HEK293 (cell line): ENCODE data around the gene RPS19.

ENCODE experiments used
- ELK4 ChIP-seq: IDR thresholded peaks from 2 replicates; pipeline ENCODE4 v1.6.1; 2011; ENCODE audit warnings: mild to moderate bottlenecking, low read depth, low read length, borderline replicate concordance
- GFI1B ChIP-seq: fragments of 450-650 bp; formaldehyde crosslinking; IDR thresholded peaks from 2 replicates; pipeline ENCODE4 v1.5.1; 2016; ENCODE audit warnings: missing biosample characterization, missing genetic modification characterization
- INSM2 ChIP-seq: fragments of 450-650 bp; formaldehyde crosslinking; IDR thresholded peaks from 2 replicates; pipeline ENCODE4 v1.5.1; 2016; ENCODE audit warnings: missing biosample characterization, missing genetic modification characterization
- KLF7 ChIP-seq: fragments of 450-650 bp; formaldehyde crosslinking; IDR thresholded peaks from 2 replicates; pipeline ENCODE4 v1.5.1; 2016; ENCODE audit warnings: missing biosample characterization, missing genetic modification characterization, borderline replicate concordance
- MEIS1 ChIP-seq: sonication (generic); formaldehyde crosslinking; IDR thresholded peaks from 2 replicates; pipeline ENCODE4 v1.8.1; 2022; ENCODE audit warnings: missing genetic modification reagents, mild to moderate bottlenecking, borderline replicate concordance
- PRDM6 ChIP-seq: fragments of 450-650 bp; formaldehyde crosslinking; IDR thresholded peaks from 2 replicates; pipeline ENCODE4 v1.5.1; 2017; ENCODE audit warnings: missing biosample characterization, missing genetic modification characterization
- REST ChIP-seq: fragments of 450-650 bp; formaldehyde crosslinking; IDR thresholded peaks from 2 replicates; pipeline ENCODE4 v1.5.1; 2016; ENCODE audit warnings: missing biosample characterization, missing genetic modification characterization
- SETDB1 ChIP-seq: IDR thresholded peaks from one replicate; pipeline ENCODE4 v1.6.1; 2017; ENCODE audit warnings: mild to moderate bottlenecking, low read length, moderate library complexity, mixed read lengths; ENCODE audit not compliant: insufficient read length
- TCF7L2 ChIP-seq: IDR thresholded peaks from 2 replicates; pipeline ENCODE4 v1.6.1; 2011; ENCODE audit warnings: low read depth, mild to moderate bottlenecking, inconsistent platforms, low read length, moderate library complexity, borderline replicate concordance
- WT1 ChIP-seq: fragments of 450-650 bp; formaldehyde crosslinking; IDR thresholded peaks from 2 replicates; pipeline ENCODE4 v1.5.1; 2016; ENCODE audit warnings: missing biosample characterization, missing genetic modification characterization
- YY2 ChIP-seq: fragments of 450-650 bp; formaldehyde crosslinking; IDR thresholded peaks from 2 replicates; pipeline ENCODE4 v1.5.1; 2016; ENCODE audit warnings: missing biosample characterization, missing genetic modification characterization
- ZBTB17 ChIP-seq: fragments of 450-650 bp; formaldehyde crosslinking; IDR thresholded peaks from 2 replicates; pipeline ENCODE4 v1.5.1; 2016; ENCODE audit warnings: missing biosample characterization, missing genetic modification characterization
- ZBTB44 ChIP-seq: fragments of 450-650 bp; IDR thresholded peaks from 2 replicates; pipeline ENCODE4 v1.5.1; 2018; ENCODE audit warnings: missing biosample characterization, mild to moderate bottlenecking, missing genetic modification characterization
- ZFP41 ChIP-seq: fragments of 450-650 bp; formaldehyde crosslinking; IDR thresholded peaks from 2 replicates; pipeline ENCODE4 v1.5.1; 2016; ENCODE audit warnings: missing biosample characterization, missing genetic modification characterization, borderline replicate concordance
- ZIC2 ChIP-seq: fragments of 450-650 bp; formaldehyde crosslinking; IDR thresholded peaks from 2 replicates; pipeline ENCODE4 v1.5.1; 2016; ENCODE audit warnings: missing biosample characterization, missing genetic modification characterization
- ZNF157 ChIP-seq: fragments of 450-650 bp; formaldehyde crosslinking; IDR thresholded peaks from 2 replicates; pipeline ENCODE4 v1.5.1; 2016; ENCODE audit warnings: missing biosample characterization, missing genetic modification characterization
- ZNF16 ChIP-seq: fragments of 450-650 bp; formaldehyde crosslinking; IDR thresholded peaks from 2 replicates; pipeline ENCODE4 v1.5.1; 2016; ENCODE audit warnings: low read depth, missing biosample characterization, missing genetic modification characterization
- ZNF274 ChIP-seq, 2 experiments: fragments of 200-500 bp in 1 of 2; fragments of 450-650 bp in 1 of 2; sonication (Bioruptor generic) in 1 of 2; formaldehyde crosslinking in 1 of 2; IDR thresholded peaks; 2 replicates each; pipeline versions ENCODE4 v1.5.1 to v1.6.1; 2014 to 2016; ENCODE audit warnings: borderline replicate concordance in 1 of 2, inconsistent platforms in 1 of 2, low read length in 1 of 2, missing biosample characterization in 1 of 2, missing genetic modification characterization in 1 of 2
- ZNF423 ChIP-seq: fragments of 450-650 bp; formaldehyde crosslinking; IDR thresholded peaks from 2 replicates; pipeline ENCODE4 v1.5.1; 2016; ENCODE audit warnings: missing biosample characterization, missing genetic modification characterization
- ZNF501 ChIP-seq: fragments of 450-650 bp; formaldehyde crosslinking; IDR thresholded peaks from 2 replicates; pipeline ENCODE4 v1.5.1; 2016; ENCODE audit warnings: missing biosample characterization, missing genetic modification characterization
- ZNF549 ChIP-seq: fragments of 450-650 bp; IDR thresholded peaks from 2 replicates; pipeline ENCODE4 v1.5.1; 2018; ENCODE audit warnings: missing biosample characterization, missing genetic modification characterization, mild to moderate bottlenecking, inconsistent platforms, moderate library complexity
- ZNF561 ChIP-seq: fragments of 450-650 bp; IDR thresholded peaks from 2 replicates; pipeline ENCODE4 v1.5.1; 2018; ENCODE audit warnings: missing biosample characterization, missing genetic modification characterization, borderline replicate concordance
- ZNF623 ChIP-seq: fragments of 450-650 bp; formaldehyde crosslinking; IDR thresholded peaks from 2 replicates; pipeline ENCODE4 v1.5.1; 2016; ENCODE audit warnings: missing biosample characterization, missing genetic modification characterization
- ZNF626 ChIP-seq: fragments of 450-650 bp; sonication (Bioruptor Pico); formaldehyde crosslinking; IDR thresholded peaks from 2 replicates; pipeline ENCODE4 v1.5.1; 2018; ENCODE audit warnings: missing biosample characterization, missing genetic modification characterization, inconsistent platforms
- ZNF664 ChIP-seq: fragments of 450-650 bp; formaldehyde crosslinking; IDR thresholded peaks from 2 replicates; pipeline ENCODE4 v1.5.1; 2016; ENCODE audit warnings: missing biosample characterization, missing genetic modification characterization
- ZSCAN23 ChIP-seq: fragments of 450-650 bp; formaldehyde crosslinking; IDR thresholded peaks from 2 replicates; pipeline ENCODE4 v1.5.1; 2016; ENCODE audit warnings: missing biosample characterization, missing genetic modification characterization

The RPS19 gene

GRCh38 chr19:41893899-41894298 lies 33.8 kb downstream of the RPS19 start (continued):
- TF ChIP-seq PRDM6, result no peak
- TF ChIP-seq INSM2 (tag by site-specific recombination), result no peak
- no peak for TF ChIP-seq ZNF423 (tag by site-specific recombination)
- no peak for TF ChIP-seq ZNF623 (tag by site-specific recombination)
- TF ChIP-seq ZNF549 (tag by site-specific recombination), result no peak
- TF ChIP-seq ZFP41 (tag by site-specific recombination), result no peak
- no peak for TF ChIP-seq MEIS1 (CRISPR knock-in tag)
- TF ChIP-seq ZNF626 (tag by site-specific recombination), result no peak
- TF ChIP-seq TCF7L2, result no peak
- 0 out of 2 replicates have a peak, but pooled peaks have one; percentile 23 for TF ChIP-seq REST (tag by site-specific recombination)
- peak; percentile 64; the same call in 1 of the 2 replicates for TF ChIP-seq KLF7 (tag by site-specific recombination)
- no peak for TF ChIP-seq ZNF561
- no peak for TF ChIP-seq SETDB1
- no peak for TF ChIP-seq ZNF501 (tag by site-specific recombination)
- no peak for TF ChIP-seq ZNF664
- TF ChIP-seq ZNF274 (IDR thresholded peaks at IDR 0.05; ENCODE audit: low read length), result no peak
- TF ChIP-seq ZNF274 (tag by site-specific recombination; IDR thresholded peaks at IDR 0.05; ENCODE audit: borderline replicate concordance), result no peak
- peak; percentile 40; the same call in 1 of the 2 replicates for TF ChIP-seq ZBTB17 (tag by site-specific recombination)
- TF ChIP-seq ZNF16 (tag by site-specific recombination), result no peak
- no peak for TF ChIP-seq ZBTB44 (tag by site-specific recombination)
- TF ChIP-seq ZSCAN23 (tag by site-specific recombination), result no peak
- no peak for TF ChIP-seq YY2 (tag by site-specific recombination)
- no peak for TF ChIP-seq WT1 (tag by site-specific recombination)
- TF ChIP-seq ZNF157 (tag by site-specific recombination), result no peak
- no peak for TF ChIP-seq ELK4
- TF ChIP-seq ZIC2, result no peak
- no peak for TF ChIP-seq GFI1B (tag by site-specific recombination)
